H1 (cell line): ENCODE data around the gene TMEM202. TPM values are rescaled to one million over a fixed set of nuclear protein-coding genes. Genes with fewer than 3 reads are reported as not detected.

Experiments
- CTCF ChIA-PET: fragments of 300-600 bp; sonication (Branson Sonifier 250); formaldehyde crosslinking; loops from one replicate; lab custom pipeline; 2021; ENCODE audit not compliant: partially characterized antibody; lab: Charles Lee
- POLR2A ChIA-PET: fragments of 300-600 bp; sonication (Branson Sonifier 250); formaldehyde crosslinking; loops from one replicate; lab custom pipeline; 2021; ENCODE audit warnings: inconsistent platforms; ENCODE audit not compliant: partially characterized antibody; lab: Charles Lee
- DNase-seq, 2 experiments: peaks; one replicate each; pipeline versions ENCODE4 v3.0.0 to v3.0.0-alpha.2; 2010 to 2022; ENCODE audit warnings: low spot score in 2 of 2, low read depth in 1 of 2, mixed read lengths in 1 of 2
- FAIRE-seq: peaks from 2 replicates; lab custom pipeline; 2011; peaks lifted over from hg19 to GRCh38; lab: Jason Lieb, UNC
- H2AFZ ChIP-seq: 2 replicates; pipeline ENCODE4 v1.8.1; 2012; ENCODE audit warnings: low read length, inconsistent platforms
- H2AK5ac ChIP-seq: 2 replicates; pipeline ENCODE4 v1.6.1; 2013; ENCODE audit warnings: low read depth, low read length
- H2BK120ac ChIP-seq: replicated peaks from 2 replicates; pipeline ENCODE3; 2013; ENCODE audit warnings: low read depth, low read length, inconsistent platforms
- H2BK12ac ChIP-seq: 2 replicates; pipeline ENCODE4 v1.6.1; 2013; ENCODE audit warnings: low read depth, low read length
- H2BK15ac ChIP-seq: 2 replicates; pipeline ENCODE4 v1.6.1; 2013; ENCODE audit warnings: low read length
- H2BK20ac ChIP-seq: 2 replicates; pipeline ENCODE4 v1.6.1; 2013; ENCODE audit warnings: low read length
- H2BK5ac ChIP-seq: 2 replicates; pipeline ENCODE4 v1.6.1; 2013; ENCODE audit warnings: low read depth, low read length
- H3K14ac ChIP-seq: 2 replicates; pipeline ENCODE4 v1.6.1; 2013; ENCODE audit warnings: inconsistent platforms; ENCODE audit not compliant: insufficient read length
- H3K18ac ChIP-seq: 2 replicates; pipeline ENCODE4 v1.6.1; 2013; ENCODE audit warnings: low read length; ENCODE audit errors: extremely low read depth
- H3K23ac ChIP-seq: 2 replicates; pipeline ENCODE4 v1.6.1; 2013; ENCODE audit warnings: inconsistent platforms; ENCODE audit not compliant: insufficient read length
- H3K23me2 ChIP-seq: 2 replicates; pipeline ENCODE4 v1.6.1; 2013; ENCODE audit warnings: low read depth, low read length
- H3K27ac ChIP-seq: 2 replicates; pipeline ENCODE4 v1.6.1; 2011; ENCODE audit warnings: low read depth, low read length, inconsistent platforms
- H3K27me3 ChIP-seq, 4 experiments: replicated peaks in 1 of 4; 1 replicate in 1 of 4; 2 replicates in 3 of 4; pipeline versions ENCODE4 v1.6.1 to v1.8.1; 2011 to 2013; ENCODE audit warnings: low read length in 3 of 4, mild to moderate bottlenecking in 3 of 4, inconsistent platforms in 2 of 4, mixed read lengths in 2 of 4, moderate library complexity in 1 of 4; ENCODE audit not compliant: control insufficient read depth in 3 of 4, insufficient read depth in 3 of 4; ENCODE audit errors: extremely low read depth in 1 of 4
- H3K36me3 ChIP-seq, 4 experiments: 2 replicates each; pipeline versions ENCODE4 v1.6.1 to v1.8.1; 2011 to 2013; ENCODE audit warnings: mild to moderate bottlenecking in 4 of 4, low read length in 3 of 4, moderate library complexity in 2 of 4, control low read depth in 1 of 4, inconsistent platforms in 1 of 4; ENCODE audit not compliant: insufficient read depth in 4 of 4, control insufficient read depth in 2 of 4
- H3K4ac ChIP-seq: replicated peaks from 2 replicates; pipeline ENCODE3; 2013; ENCODE audit warnings: low read length, low read depth, mixed read lengths, inconsistent platforms; ENCODE audit not compliant: insufficient read length
- H3K4me1 ChIP-seq, 4 experiments: replicated peaks in 1 of 4; 1 replicate in 1 of 4; 2 replicates in 3 of 4; pipeline versions ENCODE4 v1.6.1 to v1.8.1; 2011 to 2013; ENCODE audit warnings: low read length in 3 of 4, inconsistent platforms in 2 of 4, mixed read lengths in 1 of 4; ENCODE audit not compliant: insufficient read depth in 4 of 4, control insufficient read depth in 3 of 4
- H3K4me2 ChIP-seq, 2 experiments: 2 replicates each; pipeline versions ENCODE4 v1.6.1 to v1.8.1; 2011 to 2013; ENCODE audit warnings: low read depth in 2 of 2, low read length in 2 of 2, control low read depth in 1 of 2, inconsistent platforms in 1 of 2, mild to moderate bottlenecking in 1 of 2; ENCODE audit not compliant: insufficient read depth in 1 of 2
- H3K4me3 ChIP-seq, 4 experiments: fragments of 200-600, 300-600 bp in 1 of 4; sonication (generic), shearing (Covaris generic), sonication (Bioruptor Twin) in 1 of 4; 2 replicates each; pipeline versions ENCODE4 v1.5.1 to v1.8.1; 2011 to 2016; ENCODE audit warnings: low read length in 4 of 4, low read depth in 3 of 4, control low read depth in 2 of 4, inconsistent platforms in 2 of 4, mild to moderate bottlenecking in 2 of 4, mixed read lengths in 1 of 4, moderate library complexity in 1 of 4; ENCODE audit not compliant: insufficient read depth in 2 of 4; ENCODE audit errors: extremely low read depth in 1 of 4
- H3K56ac ChIP-seq: replicated peaks from 2 replicates; pipeline ENCODE3; 2013; ENCODE audit warnings: low read depth, mild to moderate bottlenecking, mixed read lengths, low read length, inconsistent platforms; ENCODE audit not compliant: insufficient read length
- H3K79me1 ChIP-seq: 2 replicates; pipeline ENCODE4 v1.6.1; 2013; ENCODE audit warnings: low read depth, low read length, control low read depth
- H3K79me2 ChIP-seq, 2 experiments: 2 replicates each; pipeline versions ENCODE4 v1.6.1 to v1.8.1; 2012 to 2013; ENCODE audit warnings: low read length in 2 of 2, mild to moderate bottlenecking in 2 of 2, inconsistent platforms in 1 of 2; ENCODE audit not compliant: insufficient read depth in 2 of 2, control insufficient read depth in 1 of 2
- H3K9ac ChIP-seq, 4 experiments: replicated peaks in 1 of 4; 1 replicate in 1 of 4; 2 replicates in 3 of 4; pipeline versions ENCODE4 v1.6.1 to v1.8.1; 2011 to 2013; ENCODE audit warnings: low read depth in 3 of 4, low read length in 3 of 4, control low read depth in 2 of 4, mild to moderate bottlenecking in 2 of 4, moderate library complexity in 2 of 4, inconsistent platforms in 1 of 4; ENCODE audit errors: extremely low read depth in 1 of 4
- H3K9me3 ChIP-seq, 2 experiments: 2 replicates each; pipeline versions ENCODE4 v1.6.1 to v1.8.1; 2012 to 2013; ENCODE audit warnings: mild to moderate bottlenecking in 2 of 2, moderate library complexity in 2 of 2, control low read depth in 1 of 2, inconsistent platforms in 1 of 2, low read depth in 1 of 2, low read length in 1 of 2, mixed read lengths in 1 of 2; ENCODE audit not compliant: insufficient read depth in 2 of 2
- H4K20me1 ChIP-seq, 2 experiments: replicated peaks in 1 of 2; 2 replicates each; pipeline versions ENCODE3 to v1.8.1; 2011 to 2013; ENCODE audit warnings: inconsistent platforms in 2 of 2, low read length in 2 of 2, mild to moderate bottlenecking in 1 of 2; ENCODE audit not compliant: insufficient read depth in 2 of 2, control insufficient read depth in 1 of 2
- H4K5ac ChIP-seq: 2 replicates; pipeline ENCODE4 v1.6.1; 2013; ENCODE audit warnings: low read length, low read depth, mixed read lengths, inconsistent platforms; ENCODE audit not compliant: insufficient read length
- H4K8ac ChIP-seq: 2 replicates; pipeline ENCODE4 v1.8.0; 2013; ENCODE audit warnings: mild to moderate bottlenecking, moderate library complexity, low read length, inconsistent platforms; ENCODE audit not compliant: insufficient read depth; ENCODE audit errors: extremely low read depth
- H4K91ac ChIP-seq: replicated peaks from 2 replicates; pipeline ENCODE3; 2013; ENCODE audit warnings: low read length, mixed read lengths, inconsistent platforms; ENCODE audit not compliant: insufficient read length
- CTCF ChIP-seq, 3 experiments: IDR thresholded peaks; 1 replicate in 2 of 3; 2 replicates in 1 of 3; pipeline versions ENCODE4 v1.5.1 to v1.6.1; 2011; ENCODE audit warnings: low read length in 3 of 3, mild to moderate bottlenecking in 3 of 3, inconsistent platforms in 2 of 3, low read depth in 1 of 3, moderate library complexity in 1 of 3; ENCODE audit not compliant: insufficient read depth in 1 of 3; ENCODE audit errors: control extremely low read depth in 1 of 3
- RNF2 ChIP-seq: fragments of 200-900, 300-1000 bp; sonication (generic); IDR thresholded peaks from 2 replicates; pipeline ENCODE4 v1.7.1; 2016; ENCODE audit warnings: borderline replicate concordance, low read depth, mild to moderate bottlenecking, antibody characterized with exemption, low read length; ENCODE audit not compliant: poor library complexity, severe bottlenecking; ENCODE audit errors: missing control alignments
- TAF7 ChIP-seq: optimal IDR thresholded peaks from 2 replicates; pipeline ENCODE3; 2011; ENCODE audit warnings: low read depth, mild to moderate bottlenecking, inconsistent platforms, low read length, moderate library complexity, borderline replicate concordance
- TCF12 ChIP-seq: IDR thresholded peaks from 2 replicates; pipeline ENCODE4 v1.6.1; 2011; ENCODE audit warnings: low read depth, mild to moderate bottlenecking, low read length
- WGBS, 2 experiments: shearing (Covaris generic) in 1 of 2; methylation state at CpG; one replicate each; pipeline versions ENCODE4 v1.1.6 to v1.1.7; 2013 to 2015; ENCODE audit warnings: low lambda C conversion rate in 2 of 2, mixed read lengths in 2 of 2, inconsistent platforms in 1 of 2, low coverage in 1 of 2, missing lambda C conversion rate in 1 of 2; ENCODE audit not compliant: insufficient replicate concordance in 2 of 2, insufficient coverage in 1 of 2, insufficient read length in 1 of 2; ENCODE audit errors: extremely low coverage in 1 of 2, missing lambda C conversion rate in 1 of 2; 5-methylcytosine and 5-hydroxymethylcytosine counted together
- polyA plus RNA-seq, 7 experiments: library from polyadenylated mRNA; depleted of rRNA in 3 of 7; stranded (reverse) in 5 of 7; unstranded in 2 of 7; fragments of >200 nt in 5 of 7; fragments of 200-250 nt in 2 of 7; gene quantifications; 1 replicate in 5 of 7; 2 replicates in 1 of 7; 4 replicates in 1 of 7; pipeline versions ENCODE4 v1.2.1 to v1.2.3, GENCODE V29; 2011 to 2013; ENCODE audit warnings: missing spikeins in 2 of 7, mixed read lengths in 2 of 7
- total RNA-seq: library from RNA; stranded (reverse); fragmentation: NEBNext Ultra II Directional; extraction: Animal tissue kit (Norgen Biotek cat#: 25700); gene quantifications from 2 replicates; pipeline ENCODE4 v1.2.1, GENCODE V29; 2021

Gene TMEM202
- total and polyA plus RNA-seq, 2 of the 8 experiments (the other 6 are each of a cell fraction or from before 2014, with no cell fraction given): not detected

- CTCF ChIA-PET: no interaction called here
Observed at GRCh38 chr15:72398648-72399047, 543 bp downstream of the TMEM202 start.

More at GRCh38 chr15:72398648-72399047, 543 bp downstream of the TMEM202 start:
- Histone ChIP-seq H3K4me2 (no peak overlapping the region), H2AFZ (no peak overlapping the region), H3K79me2 (no peaks in the 10 kb centered on the region), H3K23me2 (no peaks in the 10 kb centered on the region), H2BK20ac (no peak overlapping the region), H2AK5ac (no peak overlapping the region), H3K9ac (no peak overlapping the region), H2BK12ac (no peak overlapping the region), H4K20me1 (no peaks in the 10 kb centered on the region), H3K79me1 (no peaks in the 10 kb centered on the region), H3K4ac (no peak overlapping the region), H3K18ac (no peak overlapping the region), H3K9me3 (peaks cover 2 to 7% of the 10 kb centered on the region in 2 experiments; a peak in 3 of 4 replicates), H3K56ac (no peak overlapping the region), H3K36me3 (no peaks in the 10 kb centered on the region), H2BK5ac (no peak overlapping the region), H3K23ac (no peak overlapping the region), H3K27ac (no peak overlapping the region), H3K4me1 (no peaks in the 10 kb centered on the region), H2BK15ac (no peak overlapping the region), H3K14ac (no peak overlapping the region), H4K5ac (no peak overlapping the region), H3K4me3 (no peak overlapping the region), H3K27me3 (peaks cover 0 to 3% (median 0%) of the 10 kb centered on the region in 4 experiments; a peak in 2 of 7 replicates), H4K91ac (no peak overlapping the region), H4K8ac (no peak overlapping the region), H2BK120ac (no peak overlapping the region)
- DNase-seq: no peak
- POLR2A ChIA-PET: no interaction called here
- no peak for TF ChIP-seq RNF2
- no peak for TF ChIP-seq CTCF (IDR thresholded peaks at IDR 0.05; ENCODE audit: control extremely low read depth in 1 of 3, insufficient read depth in 1 of 3, low read depth in 1 of 3, low read length in 3 of 3)
- TF ChIP-seq TCF12: no peak
- no peak for TF ChIP-seq TAF7
- 89% methylated on average over 7 of the region's 7 CpGs; no CpG with 5 or more reads in 1 of the 2 experiments for WGBS, 2 experiments
- no peak for FAIRE-seq
